Astrocyte of the cerebellum (primary cell): ENCODE data around the gene DLG5.

Experiments
- DNase-seq: peaks from one replicate; pipeline ENCODE4 v3.0.0-alpha.2; 2011; ENCODE audit warnings: low read depth
- H3K4me3 ChIP-seq: 2 replicates; pipeline ENCODE4 v1.5.1; 2011; ENCODE audit warnings: mild to moderate bottlenecking, low read depth, low read length, moderate library complexity
- CTCF ChIP-seq: IDR thresholded peaks from 2 replicates; pipeline ENCODE4 v1.5.1; 2012; ENCODE audit warnings: low read length, low read depth, moderate library complexity, mild to moderate bottlenecking; ENCODE audit errors: missing control alignments
- in situ Hi-C: cut with HindIII; loops from 2 replicates; pipeline ENCODE4 v1.10.0; 2017; ENCODE audit warnings: low sequenced_read_pairs

The DLG5 gene

GRCh38 chr10:77746047-77746707 lies 180.4 kb downstream of the DLG5 start:
- DNase-seq = no peak
- H3K4me3 ChIP-seq = no peak overlapping the region
- in situ Hi-C loops = no loop called here

GRCh38 chr10:77744245-77744644 lies 182.3 kb downstream of the DLG5 start:
- no peak overlapping the region for H3K4me3 ChIP-seq
- no peak for TF ChIP-seq CTCF
- DNase-seq = no peak
- in situ Hi-C loops = no loop called here

More at GRCh38 chr10:77746047-77746707, 180.4 kb downstream of the DLG5 start:
- no peak for TF ChIP-seq CTCF

- no peak overlapping the region for H3K4me3 ChIP-seq
- DNase-seq = no peak
- in situ Hi-C loops = no loop called here
- no peak for TF ChIP-seq CTCF
These were observed 184.4 kb downstream of the DLG5 start for GRCh38 chr10:77742172-77742571.

- in situ Hi-C loops = no loop called here
- no peak for DNase-seq
- no peak for TF ChIP-seq CTCF
- no peak overlapping the region for H3K4me3 ChIP-seq
These were observed 184.8 kb downstream of the DLG5 start for GRCh38 chr10:77741746-77742145.
